Activated CD4-positive, alpha-beta T cell treated with anti-CD3 and anti-CD28 coated beads, Interleukin-2, amount 50 U/mL, for 48 hours (primary cell): Measurements from ENCODE around the gene ADD1.
"Not testable (repeated sequence)": the region's sequence is repeated elsewhere in the genome, so short reads cannot be mapped to it uniquely, and the experiment has no call there.

Experiments
- DNase-seq, 2 experiments: peaks; one replicate each; pipeline ENCODE4 v3.0.0-alpha.2; 2020

Gene ADD1

GRCh38 chr4:2936773-2937145 lies 93.1 kb downstream of the ADD1 start:
- DNase-seq, result peak; percentile 75 to 82

- peak; percentile 57 to 67 for DNase-seq
These were observed 93.7 kb downstream of the ADD1 start for GRCh38 chr4:2937146-2937857.

GRCh38 chr4:2937986-2938385 lies 94.3 kb downstream of the ADD1 start:
- no peak for DNase-seq

- not testable (repeated sequence) for DNase-seq
These were observed 94.8 kb downstream of the ADD1 start for GRCh38 chr4:2938411-2938810.

- DNase-seq, result no peak
These were observed 95.3 kb downstream of the ADD1 start for GRCh38 chr4:2938906-2939305.

- DNase-seq, result peak in 1 of 2 experiments; percentile 38
These were observed 96.0 kb downstream of the ADD1 start for GRCh38 chr4:2939383-2940243.

DNA sequence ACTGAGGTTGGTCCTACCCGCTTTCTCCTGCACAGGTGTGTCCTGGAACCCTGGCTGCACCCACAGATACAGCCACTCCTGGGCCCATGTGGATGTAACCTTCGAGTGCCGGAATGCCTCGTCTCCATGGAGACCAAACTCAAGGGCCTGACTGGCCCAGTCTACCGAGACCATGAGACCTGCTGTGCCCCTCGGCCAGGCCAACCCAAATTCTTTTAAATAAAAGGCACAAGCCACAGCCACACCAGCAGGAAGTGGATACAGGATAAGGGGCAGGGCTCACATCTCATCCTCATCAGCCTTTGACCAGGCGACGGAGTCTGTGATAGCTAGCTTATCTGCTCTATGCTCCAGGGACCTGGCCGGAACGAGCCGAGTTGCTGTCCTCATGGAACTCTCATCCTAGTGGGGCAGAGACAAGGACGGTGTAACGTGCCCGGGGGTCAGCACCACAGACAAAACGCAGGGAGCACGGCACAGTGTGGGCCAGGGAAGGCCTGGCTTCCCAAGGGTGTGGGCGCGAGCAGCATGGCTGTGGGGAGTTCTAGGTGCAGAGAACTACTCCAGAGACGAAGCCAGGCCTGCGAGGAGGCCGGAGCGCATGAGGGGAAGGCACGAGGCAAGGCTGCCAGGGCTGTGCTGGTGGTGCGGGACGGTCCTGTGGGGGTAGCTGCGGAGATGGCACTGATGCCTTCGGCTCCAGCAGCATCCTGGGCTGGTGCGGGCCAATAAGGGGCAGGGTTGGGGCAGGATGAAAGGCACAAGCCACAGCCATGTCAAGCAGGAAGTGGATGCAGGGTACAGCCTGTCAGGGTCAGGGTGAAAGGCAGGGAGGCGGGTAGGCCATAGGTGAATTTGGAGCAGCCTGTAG lies 96.9 kb downstream of the ADD1 start:
- no peak for DNase-seq

GRCh38 chr4:2941138-2942036 lies 97.7 kb downstream of the ADD1 start:
- DNase-seq, result no peak

GRCh38 chr4:2942037-2942531 lies 98.4 kb downstream of the ADD1 start:
- no peak for DNase-seq

GRCh38 chr4:2942532-2943363 lies 99.1 kb downstream of the ADD1 start:
- DNase-seq, result no peak

- DNase-seq, result no peak
These were observed 99.9 kb downstream of the ADD1 start for GRCh38 chr4:2943364-2944090.

GRCh38 chr4:2944091-2944482 lies 100.4 kb downstream of the ADD1 start:
- DNase-seq, result no peak

DNA sequence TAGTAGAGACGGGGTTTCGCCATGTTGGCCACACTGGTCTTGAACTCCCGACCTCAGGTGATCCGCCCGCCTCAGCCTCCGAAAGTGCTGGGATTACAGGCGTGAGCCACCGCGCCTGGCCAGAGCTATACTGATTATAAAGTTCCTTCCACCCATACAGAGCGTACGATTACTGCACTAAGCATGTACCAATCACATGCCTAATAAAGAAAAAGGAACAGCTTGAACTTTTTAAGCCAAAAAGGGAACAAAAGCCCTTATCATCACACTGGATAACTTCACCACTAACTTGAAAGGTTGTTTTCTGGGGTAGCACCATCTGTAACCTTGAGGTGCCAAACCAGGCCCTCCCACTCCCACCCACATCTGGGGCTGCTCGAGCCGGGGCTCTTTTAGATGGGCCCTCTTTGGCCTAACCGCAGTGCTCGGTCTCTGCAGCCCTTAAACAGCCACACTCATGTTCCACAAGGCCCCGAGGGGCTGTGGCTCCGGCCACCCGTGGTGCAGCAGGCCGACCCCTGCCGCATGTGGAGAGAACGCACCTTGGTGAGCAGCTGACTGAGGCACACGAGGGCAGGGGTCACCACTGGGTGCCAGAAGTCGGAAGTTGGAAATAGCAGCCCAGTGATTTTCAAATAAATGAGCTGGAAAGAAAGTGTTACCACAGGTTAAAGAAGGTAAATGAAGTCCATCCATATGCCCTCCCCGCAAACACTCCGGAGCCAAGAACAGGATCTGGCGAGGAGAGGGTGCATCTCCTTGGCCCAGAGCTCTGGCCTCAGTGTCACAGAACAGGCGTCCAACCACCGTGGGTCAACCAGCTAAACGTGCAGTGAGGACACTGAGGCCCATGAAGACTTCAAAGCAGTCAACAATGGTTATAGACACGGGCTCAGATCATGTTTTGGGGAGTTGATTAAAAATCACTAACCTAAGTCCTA lies 101.2 kb downstream of the ADD1 start:
- DNase-seq, result no peak

DNA sequence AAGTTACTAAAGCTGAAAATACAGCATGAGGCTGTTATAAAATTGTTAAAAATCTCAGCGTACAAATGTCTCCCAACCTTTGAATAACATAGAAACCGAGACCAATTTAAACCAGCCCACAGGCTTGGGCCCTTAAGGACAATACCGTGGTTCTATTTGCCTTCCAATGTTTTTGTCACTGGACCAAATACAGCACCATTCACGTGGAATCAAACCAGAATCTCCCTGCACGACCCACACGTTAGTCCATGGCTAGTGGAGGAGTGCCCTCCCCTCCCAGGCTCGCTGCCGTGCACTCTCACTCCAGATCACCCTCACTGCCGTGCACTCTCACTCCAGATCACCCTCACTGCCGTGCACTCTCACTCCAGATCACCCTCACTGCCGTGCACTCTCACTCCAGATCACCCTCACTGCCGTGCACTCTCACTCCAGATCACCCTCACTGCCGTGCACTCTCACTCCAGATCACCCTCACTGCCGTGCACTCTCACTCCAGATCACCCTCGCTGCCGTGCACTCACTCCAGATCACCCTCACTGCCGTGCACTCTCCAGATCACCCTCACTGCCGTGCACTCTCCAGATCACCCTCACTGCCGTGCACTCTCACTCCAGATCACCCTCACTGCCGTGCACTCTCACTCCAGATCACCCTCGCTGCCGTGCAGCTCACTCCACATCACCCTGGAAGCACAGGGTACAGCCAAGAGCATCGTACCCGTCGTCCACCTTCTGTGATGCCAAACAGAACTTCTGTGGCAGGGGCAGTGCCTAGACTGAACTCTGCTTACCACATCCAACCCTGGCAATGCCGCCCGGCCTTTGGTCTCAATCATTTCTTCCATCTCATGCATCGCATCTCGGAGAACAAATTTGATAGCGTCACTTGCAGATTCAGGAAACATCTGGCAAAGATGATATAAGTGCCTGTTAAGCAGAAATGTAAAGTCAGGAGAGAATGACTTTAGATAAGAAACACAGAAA lies 102.3 kb downstream of the ADD1 start:
- DNase-seq, result not testable (repeated sequence)

DNA sequence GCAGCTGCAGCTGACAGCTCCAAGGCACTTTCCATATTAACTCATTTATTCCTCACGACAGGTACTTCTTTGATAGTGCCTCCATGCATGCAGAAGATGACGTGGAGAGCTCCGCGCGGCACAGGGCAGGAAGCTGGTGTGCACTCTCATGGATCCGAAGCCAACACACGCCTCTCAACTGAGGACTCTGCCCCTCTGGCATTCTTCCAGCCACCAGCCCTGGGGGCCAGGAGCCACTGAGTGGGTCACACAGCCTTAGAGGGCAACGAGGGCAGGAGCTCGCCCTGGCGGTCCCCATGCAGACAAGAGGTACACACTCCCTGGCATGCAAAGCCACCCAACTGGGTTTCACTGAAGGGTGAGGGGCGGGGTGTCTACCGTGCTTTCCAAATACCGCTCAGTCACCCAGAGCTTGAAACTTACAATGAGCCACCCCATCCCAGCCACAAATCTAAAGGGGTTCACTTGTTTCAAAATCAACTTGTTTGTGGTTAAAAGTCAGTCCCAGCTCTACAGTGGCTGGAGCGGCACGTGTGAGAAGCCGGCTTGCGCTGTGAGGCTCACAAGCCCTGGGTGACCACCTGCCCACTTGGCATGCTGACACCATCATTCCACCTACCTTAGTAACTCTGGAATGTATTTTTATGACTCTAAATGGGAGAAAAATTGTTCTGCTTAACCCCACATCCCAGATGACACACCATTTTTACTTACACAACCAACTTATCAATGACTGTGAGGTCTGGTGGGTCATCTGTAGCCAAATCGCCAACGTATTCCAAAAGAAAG lies 103.4 kb downstream of the ADD1 start:
- DNase-seq, result no peak

DNA sequence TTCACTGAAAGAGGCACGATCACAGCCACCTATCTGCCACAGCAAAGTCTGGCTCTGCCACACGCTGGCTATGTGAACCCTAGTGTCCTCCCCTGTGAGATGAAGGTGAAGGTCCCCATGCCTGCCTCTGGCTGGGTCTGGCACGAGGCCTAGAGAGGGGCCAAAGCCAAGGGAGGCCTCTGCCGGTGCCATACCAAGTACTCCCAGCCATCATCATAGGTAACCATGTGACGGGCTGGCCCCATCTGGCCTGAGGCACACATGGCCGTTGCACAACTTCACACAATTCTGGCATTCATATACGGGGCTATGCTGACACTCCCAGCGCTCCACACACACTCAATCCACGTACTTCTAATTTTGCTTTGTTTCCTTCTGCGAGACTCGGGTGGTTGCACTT lies 104.3 kb downstream of the ADD1 start:
- no peak for DNase-seq
